RWPE2 (cell line): ENCODE data around the gene HIGD2A.

Source experiments
- ATAC-seq: fragments of 200-7000 bp; cut with Tn5 transposase; 3 replicates; pipeline ENCODE4 v1.9.1; 2021; ENCODE audit warnings: low read depth
- DNase-seq: peaks from one replicate; pipeline ENCODE4 v3.0.0-alpha.2; 2020; ENCODE audit warnings: low spot score
- H3K27ac ChIP-seq: fragments of 450-650 bp; 2 replicates; pipeline ENCODE4 v1.5.1; 2017; ENCODE audit warnings: mild to moderate bottlenecking; ENCODE audit not compliant: poor library complexity, severe bottlenecking
- H3K27me3 ChIP-seq: fragments of 250-450 bp; sonication (Bioruptor Pico); 2 replicates; pipeline ENCODE4 v1.5.1; 2021; ENCODE audit warnings: mild to moderate bottlenecking, moderate library complexity; ENCODE audit not compliant: insufficient read depth, poor library complexity, severe bottlenecking
- H3K36me3 ChIP-seq: fragments of 250-450 bp; sonication (Bioruptor Pico); 2 replicates; pipeline ENCODE4 v1.5.1; 2020; ENCODE audit warnings: low read depth, mild to moderate bottlenecking, moderate library complexity
- H3K4me1 ChIP-seq: fragments of 250-450 bp; sonication (Bioruptor Pico); 2 replicates; pipeline ENCODE4 v1.5.1; 2021; ENCODE audit warnings: mild to moderate bottlenecking, moderate library complexity; ENCODE audit not compliant: insufficient read depth, poor library complexity, severe bottlenecking
- H3K4me3 ChIP-seq: fragments of 250-450 bp; sonication (Bioruptor Pico); 2 replicates; pipeline ENCODE4 v1.5.1; 2021; ENCODE audit warnings: mild to moderate bottlenecking, moderate library complexity; ENCODE audit not compliant: severe bottlenecking
- H3K9me3 ChIP-seq: fragments of 250-450 bp; sonication (Bioruptor Pico); 2 replicates; pipeline ENCODE4 v1.5.1; 2021; ENCODE audit warnings: mild to moderate bottlenecking, moderate library complexity; ENCODE audit not compliant: severe bottlenecking
- TF ChIP-seq, protein P1 (sequence below): fragments of 450-650 bp; IDR thresholded peaks from one replicate; pipeline ENCODE4 v1.5.1; 2017; ENCODE audit warnings: mild to moderate bottlenecking, moderate library complexity; ENCODE audit not compliant: poor library complexity, severe bottlenecking

The HIGD2A gene

DNA sequence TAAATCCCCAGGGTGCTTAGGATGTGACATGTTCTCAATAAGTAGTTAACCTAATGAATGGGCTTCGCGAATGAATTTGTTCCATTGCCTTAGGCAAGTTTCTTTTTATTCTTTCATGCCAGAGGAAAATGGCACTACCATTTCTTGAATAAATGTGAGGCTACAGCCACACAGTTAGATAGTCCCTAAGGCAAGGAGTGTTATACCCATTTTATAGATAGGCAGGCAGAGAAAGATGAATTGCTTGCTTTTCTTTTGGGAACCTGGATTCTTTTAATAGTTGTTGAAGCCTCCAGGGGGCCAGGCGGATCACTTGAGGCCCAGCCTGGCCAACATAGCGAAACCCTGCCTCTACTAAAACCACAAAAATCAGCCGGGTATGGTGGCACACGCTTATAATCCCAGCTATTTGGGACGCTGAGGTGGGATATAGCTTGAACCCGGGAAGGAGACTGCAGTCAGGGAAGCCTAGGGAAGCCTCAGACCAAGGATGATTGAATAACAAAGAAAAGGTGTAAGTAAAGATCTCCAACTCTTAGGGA, 1.1 kb upstream of the HIGD2A start:
- H3K4me3 ChIP-seq: peak overlapping the region; percentile 82
- ATAC-seq (no peak), DNase-seq (no peak)
- TF ChIP-seq, protein P1, sequence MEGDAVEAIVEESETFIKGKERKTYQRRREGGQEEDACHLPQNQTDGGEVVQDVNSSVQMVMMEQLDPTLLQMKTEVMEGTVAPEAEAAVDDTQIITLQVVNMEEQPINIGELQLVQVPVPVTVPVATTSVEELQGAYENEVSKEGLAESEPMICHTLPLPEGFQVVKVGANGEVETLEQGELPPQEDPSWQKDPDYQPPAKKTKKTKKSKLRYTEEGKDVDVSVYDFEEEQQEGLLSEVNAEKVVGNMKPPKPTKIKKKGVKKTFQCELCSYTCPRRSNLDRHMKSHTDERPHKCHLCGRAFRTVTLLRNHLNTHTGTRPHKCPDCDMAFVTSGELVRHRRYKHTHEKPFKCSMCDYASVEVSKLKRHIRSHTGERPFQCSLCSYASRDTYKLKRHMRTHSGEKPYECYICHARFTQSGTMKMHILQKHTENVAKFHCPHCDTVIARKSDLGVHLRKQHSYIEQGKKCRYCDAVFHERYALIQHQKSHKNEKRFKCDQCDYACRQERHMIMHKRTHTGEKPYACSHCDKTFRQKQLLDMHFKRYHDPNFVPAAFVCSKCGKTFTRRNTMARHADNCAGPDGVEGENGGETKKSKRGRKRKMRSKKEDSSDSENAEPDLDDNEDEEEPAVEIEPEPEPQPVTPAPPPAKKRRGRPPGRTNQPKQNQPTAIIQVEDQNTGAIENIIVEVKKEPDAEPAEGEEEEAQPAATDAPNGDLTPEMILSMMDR: peak; percentile 22
- no peaks in the 10 kb centered on the region for H3K9me3 ChIP-seq
- peaks cover 82% of the 10 kb centered on the region for H3K36me3 ChIP-seq
- no peaks in the 10 kb centered on the region for H3K27me3 ChIP-seq
- peak overlapping the region; percentile 79 for H3K27ac ChIP-seq
- H3K4me1 ChIP-seq: peaks cover 10% of the 10 kb centered on the region

GRCh38 chr5:176388003-176388443, 528 bp upstream of the HIGD2A start:
- H3K4me3 ChIP-seq: peak overlapping the region; percentile 82
- ATAC-seq (peak; percentile 1), DNase-seq (no peak)
- TF ChIP-seq, protein P1: no peak
- H3K4me1 ChIP-seq: peaks cover 10% of the 10 kb centered on the region
- H3K27ac ChIP-seq: peak overlapping the region; percentile 79
- H3K9me3 ChIP-seq: no peaks in the 10 kb centered on the region
- H3K36me3 ChIP-seq: peaks cover 79% of the 10 kb centered on the region
- H3K27me3 ChIP-seq: no peaks in the 10 kb centered on the region

DNA sequence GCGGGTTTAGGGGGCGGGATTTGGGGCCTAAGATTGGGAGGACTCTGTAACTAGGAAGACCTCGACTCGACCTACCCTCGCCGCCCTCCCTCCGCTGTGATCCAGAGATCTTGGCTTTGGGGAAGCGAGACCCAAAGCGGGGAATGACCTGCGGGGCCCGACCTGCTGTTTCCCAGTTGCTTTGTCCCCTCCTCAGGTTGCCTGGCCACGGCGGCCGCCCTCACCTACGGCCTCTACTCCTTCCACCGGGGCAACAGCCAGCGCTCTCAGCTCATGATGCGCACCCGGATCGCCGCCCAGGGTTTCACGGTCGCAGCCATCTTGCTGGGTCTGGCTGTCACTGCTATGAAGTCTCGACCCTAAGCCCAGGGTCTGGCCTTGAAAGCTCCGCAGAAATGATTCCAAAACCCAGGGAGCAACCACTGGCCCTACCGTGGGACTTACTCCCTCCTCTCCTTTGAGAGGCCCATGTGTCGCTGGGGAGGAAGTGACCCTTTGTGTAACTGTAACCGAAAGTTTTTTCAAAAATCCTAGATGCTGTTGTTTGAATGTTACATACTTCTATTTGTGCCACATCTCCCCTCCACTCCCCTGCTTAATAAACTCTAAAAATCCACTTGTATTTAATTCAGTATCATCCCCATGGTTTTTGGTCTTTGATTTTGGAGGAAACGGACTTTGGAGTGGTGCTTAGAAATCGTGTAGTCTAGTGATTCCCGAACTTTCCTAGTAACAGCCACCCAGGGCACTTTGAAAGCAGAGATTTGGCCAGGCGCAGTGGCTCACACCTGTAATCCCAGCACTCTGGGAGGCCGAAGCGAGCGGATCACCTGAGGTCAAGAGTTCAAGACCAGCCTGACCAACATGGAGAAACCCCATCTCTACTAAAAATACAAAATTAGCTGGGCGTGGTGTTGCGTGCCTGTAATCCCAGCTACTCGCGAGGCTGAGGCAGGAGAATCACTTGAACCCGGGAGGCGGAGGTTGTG, 878 bp downstream of the HIGD2A start:
- TF ChIP-seq, protein P1: no peak
- ATAC-seq: peak; percentile 46
- Histone ChIP-seq H3K27me3 (no peaks in the 10 kb centered on the region), H3K9me3 (no peaks in the 10 kb centered on the region), H3K27ac (peak overlapping the region; percentile 79), H3K4me3 (peak overlapping the region; percentile 82), H3K4me1 (peaks cover 10% of the 10 kb centered on the region), H3K36me3 (peaks cover 79% of the 10 kb centered on the region)
- DNase-seq: no peak

GRCh38 chr5:176391479-176391878, 2.9 kb downstream of the HIGD2A start:
- Histone ChIP-seq H3K4me1 (peaks cover 10% of the 10 kb centered on the region), H3K27me3 (no peaks in the 10 kb centered on the region), H3K4me3 (no peak overlapping the region), H3K36me3 (peaks cover 71% of the 10 kb centered on the region), H3K27ac (no peak overlapping the region), H3K9me3 (no peaks in the 10 kb centered on the region)
- no peak for ATAC-seq
- no peak for DNase-seq
- TF ChIP-seq, protein P1: no peak
